GM23338 (cell line): Measurements from ENCODE around the gene CEP78. TPM values are rescaled to one million over a fixed set of nuclear protein-coding genes. Genes with fewer than 3 reads are reported as not detected.

Source experiments
- ATAC-seq: fragments of 200-7000 bp; cut with Tn5 transposase; 3 replicates; pipeline ENCODE4 v1.9.1; 2020
- DNase-seq: peaks from one replicate; pipeline ENCODE4 v3.0.0-alpha.2; 2015; ENCODE audit warnings: low spot score
- H2AFZ ChIP-seq: fragments of 200-600 bp; sonication (generic); 2 replicates; pipeline ENCODE4 v1.8.0; 2016; ENCODE audit warnings: antibody characterized with exemption, mild to moderate bottlenecking, moderate library complexity
- H3F3A ChIP-seq: fragments of 200-600 bp; sonication (generic); replicated peaks from 2 replicates; pipeline ENCODE4 v1.8.0; 2017; ENCODE audit warnings: antibody characterized with exemption, mixed run types, low read depth
- H3K27ac ChIP-seq: fragments of 200-600 bp; sonication (generic); 2 replicates; pipeline ENCODE4 v1.6.1; 2016; ENCODE audit warnings: low read depth
- H3K27me3 ChIP-seq: fragments of 200-600 bp; sonication (generic); 2 replicates; pipeline ENCODE4 v1.8.0; 2016; ENCODE audit warnings: mild to moderate bottlenecking, mixed run types, moderate library complexity; ENCODE audit not compliant: insufficient read depth
- H3K36me3 ChIP-seq: fragments of 200-600 bp; sonication (generic); 2 replicates; pipeline ENCODE4 v1.8.0; 2016; ENCODE audit warnings: mild to moderate bottlenecking; ENCODE audit not compliant: insufficient read depth
- H3K4me1 ChIP-seq: fragments of 200-600 bp; sonication (generic); 2 replicates; pipeline ENCODE4 v1.8.0; 2016; ENCODE audit warnings: mild to moderate bottlenecking, moderate library complexity; ENCODE audit not compliant: insufficient read depth
- H3K4me2 ChIP-seq: fragments of 200-600 bp; sonication (generic); 2 replicates; pipeline ENCODE4 v1.7.1; 2017; ENCODE audit warnings: mixed run types
- H3K4me3 ChIP-seq: fragments of 200-600 bp; sonication (generic); 2 replicates; pipeline ENCODE4 v1.6.1; 2016; ENCODE audit warnings: mixed run types
- H3K79me2 ChIP-seq: fragments of 200-600 bp; sonication (generic); replicated peaks from 2 replicates; pipeline ENCODE4 v1.8.0; 2017; ENCODE audit warnings: mild to moderate bottlenecking; ENCODE audit not compliant: insufficient read depth
- H3K9me2 ChIP-seq: fragments of 200-600 bp; sonication (generic); 2 replicates; pipeline ENCODE4 v1.8.0; 2017; ENCODE audit not compliant: insufficient read depth
- H4K20me1 ChIP-seq: fragments of 200-600 bp; sonication (generic); replicated peaks from 2 replicates; pipeline ENCODE4 v1.8.0; 2017; ENCODE audit warnings: mild to moderate bottlenecking; ENCODE audit not compliant: insufficient read depth
- H3K27ac Mint-ChIP-seq: 2 replicates; pipeline ENCODE4 v1.8.0; 2020; ENCODE audit warnings: inconsistent platforms, mild to moderate bottlenecking, moderate library complexity, mixed read lengths
- H3K27me3 Mint-ChIP-seq: 3 replicates; pipeline ENCODE4 v1.8.0; 2022; ENCODE audit warnings: low read depth, mild to moderate bottlenecking, moderate library complexity, mixed read lengths, inconsistent platforms; ENCODE audit not compliant: insufficient read depth, poor library complexity
- H3K36me3 Mint-ChIP-seq: 3 replicates; pipeline ENCODE4 v1.8.0; 2021; ENCODE audit warnings: low read depth, mild to moderate bottlenecking, inconsistent platforms, moderate library complexity, mixed read lengths
- H3K4me1 Mint-ChIP-seq: 3 replicates; pipeline ENCODE4 v1.8.0; 2020; ENCODE audit warnings: mild to moderate bottlenecking, inconsistent platforms, mixed read lengths
- H3K4me3 Mint-ChIP-seq: 3 replicates; pipeline ENCODE4 v1.8.0; 2021; ENCODE audit warnings: moderate library complexity, mild to moderate bottlenecking, inconsistent platforms, mixed read lengths
- H3K9me3 Mint-ChIP-seq: 3 replicates; pipeline ENCODE4 v1.8.0; 2020; ENCODE audit warnings: moderate library complexity, mild to moderate bottlenecking, inconsistent platforms, mixed read lengths
- CREB1 ChIP-seq: fragments of 250-450 bp; sonication (Bioruptor Pico); IDR thresholded peaks from 2 replicates; pipeline ENCODE4 v1.5.0; 2020; ENCODE audit warnings: low read depth, mild to moderate bottlenecking, moderate library complexity
- EZH2 ChIP-seq: fragments of 200-600 bp; sonication (generic); IDR thresholded peaks from one replicate; pipeline ENCODE4 v1.8.0; 2017; ENCODE audit warnings: antibody characterized with exemption, mild to moderate bottlenecking, low read depth; ENCODE audit not compliant: unreplicated experiment
- EZH2phosphoT487 ChIP-seq: fragments of 200-600 bp; sonication (generic); IDR thresholded peaks from one replicate; pipeline ENCODE4 v1.8.1; 2018; ENCODE audit warnings: antibody characterized with exemption; ENCODE audit not compliant: unreplicated experiment
- JUNB ChIP-seq: IDR thresholded peaks from one replicate; pipeline ENCODE4 v1.6.1; 2016; ENCODE audit warnings: antibody characterized with exemption; ENCODE audit not compliant: unreplicated experiment
- NANOG ChIP-seq: IDR thresholded peaks from 2 replicates; pipeline ENCODE4 v1.6.1; 2016; ENCODE audit warnings: antibody characterized with exemption, borderline replicate concordance
- POLR2AphosphoS5 ChIP-seq: IDR thresholded peaks from 2 replicates; pipeline ENCODE4 v1.6.1; 2016; ENCODE audit warnings: antibody characterized with exemption, low read depth
- STAT1 ChIP-seq: IDR thresholded peaks from one replicate; pipeline ENCODE4 v1.6.1; 2016; ENCODE audit warnings: antibody characterized with exemption; ENCODE audit not compliant: unreplicated experiment
- ZNF331 ChIP-seq: fragments of 250-450 bp; sonication (Bioruptor Pico); IDR thresholded peaks from 2 replicates; pipeline ENCODE4 v1.5.0; 2020; ENCODE audit warnings: low read depth, mild to moderate bottlenecking, moderate library complexity
- polyA plus RNA-seq: library from polyadenylated mRNA; unstranded; fragments of >200 nt; fragmentation: Nextera tagmentation; extraction: Ambion mirVana; gene quantifications from 2 replicates; pipeline ENCODE4 v1.2.1, GENCODE V29; 2016
- total RNA-seq: library from RNA; depleted of rRNA; stranded (reverse); fragments of >200 nt; shearing (Covaris generic); gene quantifications from 2 replicates; pipeline ENCODE4 v1.2.3, GENCODE V29; 2014
- TF ChIP-seq, protein P1 (sequence below): fragments of 250-450 bp; sonication (Bioruptor Pico); IDR thresholded peaks from 2 replicates; pipeline ENCODE4 v1.5.0; 2020; ENCODE audit warnings: mild to moderate bottlenecking, moderate library complexity
- TF ChIP-seq, protein P2 (sequence below), 2 experiments: fragments of 200-600 bp in 1 of 2; sonication (generic) in 1 of 2; conservative IDR thresholded peaks; 2 replicates each; pipeline versions ENCODE4 v1.5.1 to v1.6.1; 2016 to 2017; ENCODE audit warnings: antibody characterized with exemption in 2 of 2, low read depth in 2 of 2, mild to moderate bottlenecking in 2 of 2, moderate library complexity in 1 of 2
- TF ChIP-seq, protein P3 (sequence below): IDR thresholded peaks from 2 replicates; pipeline ENCODE4 v1.6.1; 2016; ENCODE audit warnings: antibody characterized with exemption

The CEP78 gene
- total and polyA plus RNA-seq, 2 experiments from 2014 or later, result 19.9 to 48.3 TPM

DNA sequence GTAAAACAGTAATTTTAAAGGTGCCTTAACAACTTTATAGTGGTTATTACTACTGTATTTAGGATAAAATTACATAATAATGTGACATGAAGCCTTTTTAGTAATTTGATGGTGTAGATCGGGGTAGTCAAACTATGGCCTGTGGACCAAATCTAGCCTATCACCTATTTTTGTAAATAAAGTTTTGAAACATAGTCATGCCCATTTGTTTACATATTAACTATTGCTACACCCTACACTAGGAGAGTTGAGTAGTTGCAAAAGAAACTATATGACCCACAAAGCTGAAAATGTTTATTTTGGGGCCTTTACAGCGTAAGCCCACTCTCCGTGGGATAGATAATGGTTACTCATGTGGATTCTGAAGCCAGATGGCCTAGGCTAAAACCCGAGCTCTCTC is 6.2 kb downstream of the CEP78 start (continued):
- TF ChIP-seq, protein P1, sequence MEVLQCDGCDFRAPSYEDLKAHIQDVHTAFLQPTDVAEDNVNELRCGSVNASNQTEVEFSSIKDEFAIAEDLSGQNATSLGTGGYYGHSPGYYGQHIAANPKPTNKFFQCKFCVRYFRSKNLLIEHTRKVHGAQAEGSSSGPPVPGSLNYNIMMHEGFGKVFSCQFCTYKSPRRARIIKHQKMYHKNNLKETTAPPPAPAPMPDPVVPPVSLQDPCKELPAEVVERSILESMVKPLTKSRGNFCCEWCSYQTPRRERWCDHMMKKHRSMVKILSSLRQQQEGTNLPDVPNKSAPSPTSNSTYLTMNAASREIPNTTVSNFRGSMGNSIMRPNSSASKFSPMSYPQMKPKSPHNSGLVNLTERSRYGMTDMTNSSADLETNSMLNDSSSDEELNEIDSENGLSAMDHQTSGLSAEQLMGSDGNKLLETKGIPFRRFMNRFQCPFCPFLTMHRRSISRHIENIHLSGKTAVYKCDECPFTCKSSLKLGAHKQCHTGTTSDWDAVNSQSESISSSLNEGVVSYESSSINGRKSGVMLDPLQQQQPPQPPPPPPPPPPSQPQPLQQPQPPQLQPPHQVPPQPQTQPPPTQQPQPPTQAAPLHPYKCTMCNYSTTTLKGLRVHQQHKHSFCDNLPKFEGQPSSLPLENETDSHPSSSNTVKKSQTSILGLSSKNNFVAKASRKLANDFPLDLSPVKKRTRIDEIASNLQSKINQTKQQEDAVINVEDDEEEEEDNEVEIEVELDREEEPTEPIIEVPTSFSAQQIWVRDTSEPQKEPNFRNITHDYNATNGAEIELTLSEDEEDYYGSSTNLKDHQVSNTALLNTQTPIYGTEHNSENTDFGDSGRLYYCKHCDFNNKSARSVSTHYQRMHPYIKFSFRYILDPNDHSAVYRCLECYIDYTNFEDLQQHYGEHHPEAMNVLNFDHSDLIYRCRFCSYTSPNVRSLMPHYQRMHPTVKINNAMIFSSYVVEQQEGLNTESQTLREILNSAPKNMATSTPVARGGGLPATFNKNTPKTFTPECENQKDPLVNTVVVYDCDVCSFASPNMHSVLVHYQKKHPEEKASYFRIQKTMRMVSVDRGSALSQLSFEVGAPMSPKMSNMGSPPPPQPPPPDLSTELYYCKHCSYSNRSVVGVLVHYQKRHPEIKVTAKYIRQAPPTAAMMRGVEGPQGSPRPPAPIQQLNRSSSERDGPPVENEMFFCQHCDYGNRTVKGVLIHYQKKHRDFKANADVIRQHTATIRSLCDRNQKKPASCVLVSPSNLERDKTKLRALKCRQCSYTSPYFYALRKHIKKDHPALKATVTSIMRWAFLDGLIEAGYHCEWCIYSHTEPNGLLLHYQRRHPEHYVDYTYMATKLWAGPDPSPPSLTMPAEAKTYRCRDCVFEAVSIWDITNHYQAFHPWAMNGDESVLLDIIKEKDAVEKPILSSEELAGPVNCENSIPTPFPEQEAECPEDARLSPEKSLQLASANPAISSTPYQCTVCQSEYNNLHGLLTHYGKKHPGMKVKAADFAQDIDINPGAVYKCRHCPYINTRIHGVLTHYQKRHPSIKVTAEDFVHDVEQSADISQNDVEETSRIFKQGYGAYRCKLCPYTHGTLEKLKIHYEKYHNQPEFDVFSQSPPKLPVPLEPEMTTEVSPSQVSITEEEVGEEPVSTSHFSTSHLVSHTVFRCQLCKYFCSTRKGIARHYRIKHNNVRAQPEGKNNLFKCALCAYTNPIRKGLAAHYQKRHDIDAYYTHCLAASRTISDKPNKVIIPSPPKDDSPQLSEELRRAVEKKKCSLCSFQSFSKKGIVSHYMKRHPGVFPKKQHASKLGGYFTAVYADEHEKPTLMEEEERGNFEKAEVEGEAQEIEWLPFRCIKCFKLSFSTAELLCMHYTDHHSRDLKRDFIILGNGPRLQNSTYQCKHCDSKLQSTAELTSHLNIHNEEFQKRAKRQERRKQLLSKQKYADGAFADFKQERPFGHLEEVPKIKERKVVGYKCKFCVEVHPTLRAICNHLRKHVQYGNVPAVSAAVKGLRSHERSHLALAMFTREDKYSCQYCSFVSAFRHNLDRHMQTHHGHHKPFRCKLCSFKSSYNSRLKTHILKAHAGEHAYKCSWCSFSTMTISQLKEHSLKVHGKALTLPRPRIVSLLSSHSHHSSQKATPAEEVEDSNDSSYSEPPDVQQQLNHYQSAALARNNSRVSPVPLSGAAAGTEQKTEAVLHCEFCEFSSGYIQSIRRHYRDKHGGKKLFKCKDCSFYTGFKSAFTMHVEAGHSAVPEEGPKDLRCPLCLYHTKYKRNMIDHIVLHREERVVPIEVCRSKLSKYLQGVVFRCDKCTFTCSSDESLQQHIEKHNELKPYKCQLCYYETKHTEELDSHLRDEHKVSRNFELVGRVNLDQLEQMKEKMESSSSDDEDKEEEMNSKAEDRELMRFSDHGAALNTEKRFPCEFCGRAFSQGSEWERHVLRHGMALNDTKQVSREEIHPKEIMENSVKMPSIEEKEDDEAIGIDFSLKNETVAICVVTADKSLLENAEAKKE (CRISPR knock-in tag), result no peak
- TF ChIP-seq EZH2 (no peak), JUNB (no peak), POLR2AphosphoS5 (no peak)
- TF ChIP-seq, protein P2, sequence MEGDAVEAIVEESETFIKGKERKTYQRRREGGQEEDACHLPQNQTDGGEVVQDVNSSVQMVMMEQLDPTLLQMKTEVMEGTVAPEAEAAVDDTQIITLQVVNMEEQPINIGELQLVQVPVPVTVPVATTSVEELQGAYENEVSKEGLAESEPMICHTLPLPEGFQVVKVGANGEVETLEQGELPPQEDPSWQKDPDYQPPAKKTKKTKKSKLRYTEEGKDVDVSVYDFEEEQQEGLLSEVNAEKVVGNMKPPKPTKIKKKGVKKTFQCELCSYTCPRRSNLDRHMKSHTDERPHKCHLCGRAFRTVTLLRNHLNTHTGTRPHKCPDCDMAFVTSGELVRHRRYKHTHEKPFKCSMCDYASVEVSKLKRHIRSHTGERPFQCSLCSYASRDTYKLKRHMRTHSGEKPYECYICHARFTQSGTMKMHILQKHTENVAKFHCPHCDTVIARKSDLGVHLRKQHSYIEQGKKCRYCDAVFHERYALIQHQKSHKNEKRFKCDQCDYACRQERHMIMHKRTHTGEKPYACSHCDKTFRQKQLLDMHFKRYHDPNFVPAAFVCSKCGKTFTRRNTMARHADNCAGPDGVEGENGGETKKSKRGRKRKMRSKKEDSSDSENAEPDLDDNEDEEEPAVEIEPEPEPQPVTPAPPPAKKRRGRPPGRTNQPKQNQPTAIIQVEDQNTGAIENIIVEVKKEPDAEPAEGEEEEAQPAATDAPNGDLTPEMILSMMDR (conservative IDR thresholded peaks at IDR 0.05; ENCODE audit: low read depth in 2 of 2), result no peak

DNA sequence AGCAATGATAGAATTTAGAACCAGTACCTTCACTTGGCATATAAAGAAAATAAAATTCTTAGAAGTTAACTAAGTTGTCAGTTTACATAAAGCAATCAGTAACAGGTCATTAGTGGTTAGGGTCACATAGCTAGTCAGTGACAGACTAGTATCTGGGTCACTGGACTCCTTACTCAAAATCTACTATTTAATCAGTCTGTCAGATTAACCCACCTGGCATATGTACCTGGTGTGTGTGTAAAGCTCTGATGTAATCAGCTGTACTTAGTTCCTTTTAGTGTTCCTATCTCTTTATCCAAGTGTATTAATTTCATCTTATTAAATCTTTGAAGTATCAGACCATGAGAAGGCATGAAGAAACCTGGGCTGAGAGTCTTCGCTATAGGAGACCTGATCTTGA is 7.3 kb downstream of the CEP78 start:
- Histone ChIP-seq H4K20me1 (0 out of 2 replicates have a peak, but pooled peaks cover 10% of the 10 kb centered on the region), H3K27me3 (no peaks in the 10 kb centered on the region), H3F3A (no peaks in the 10 kb centered on the region; the same call in 1 of the 2 replicates), H3K9me2 (no peaks in the 10 kb centered on the region), H3K79me2 (peaks cover 12% of the 10 kb centered on the region), H3K36me3 (peaks cover 14% of the 10 kb centered on the region), H3K27ac (no peak overlapping the region), H2AFZ (no peak overlapping the region), H3K4me3 (no peak overlapping the region), H3K4me2 (no peak overlapping the region), H3K4me1 (no peaks in the 10 kb centered on the region)
- Mint-ChIP-seq H3K36me3 (peaks cover 47% of the 10 kb centered on the region), H3K27me3 (no peaks in the 10 kb centered on the region), H3K4me3 (no peak overlapping the region), H3K9me3 (no peaks in the 10 kb centered on the region), H3K27ac (no peak overlapping the region), H3K4me1 (peaks cover 11% of the 10 kb centered on the region)
- no peak for ATAC-seq
- no peak for DNase-seq
- TF ChIP-seq EZH2 (no peak), NANOG (no peak), JUNB (no peak), ZNF331 (CRISPR knock-in tag) (no peak), EZH2phosphoT487 (no peak), CREB1 (CRISPR knock-in tag) (no peak), STAT1 (no peak), POLR2AphosphoS5 (no peak)
- TF ChIP-seq, protein P2 (conservative IDR thresholded peaks at IDR 0.05; ENCODE audit: low read depth in 2 of 2), result no peak
- TF ChIP-seq, protein P3, sequence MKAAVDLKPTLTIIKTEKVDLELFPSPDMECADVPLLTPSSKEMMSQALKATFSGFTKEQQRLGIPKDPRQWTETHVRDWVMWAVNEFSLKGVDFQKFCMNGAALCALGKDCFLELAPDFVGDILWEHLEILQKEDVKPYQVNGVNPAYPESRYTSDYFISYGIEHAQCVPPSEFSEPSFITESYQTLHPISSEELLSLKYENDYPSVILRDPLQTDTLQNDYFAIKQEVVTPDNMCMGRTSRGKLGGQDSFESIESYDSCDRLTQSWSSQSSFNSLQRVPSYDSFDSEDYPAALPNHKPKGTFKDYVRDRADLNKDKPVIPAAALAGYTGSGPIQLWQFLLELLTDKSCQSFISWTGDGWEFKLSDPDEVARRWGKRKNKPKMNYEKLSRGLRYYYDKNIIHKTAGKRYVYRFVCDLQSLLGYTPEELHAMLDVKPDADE, result no peak
